Erythroblast (primary cell): ENCODE data around the gene KIAA1671.

Source experiments
- GATA1 ChIP-seq: IDR thresholded peaks from 2 replicates; pipeline ENCODE4 v1.6.1; 2011; ENCODE audit warnings: low read depth, mild to moderate bottlenecking, control low read depth, low read length, moderate library complexity
- POLR2A ChIP-seq: IDR thresholded peaks from 2 replicates; pipeline ENCODE4 v1.6.1; 2011; ENCODE audit warnings: mild to moderate bottlenecking, low read length

DNA sequence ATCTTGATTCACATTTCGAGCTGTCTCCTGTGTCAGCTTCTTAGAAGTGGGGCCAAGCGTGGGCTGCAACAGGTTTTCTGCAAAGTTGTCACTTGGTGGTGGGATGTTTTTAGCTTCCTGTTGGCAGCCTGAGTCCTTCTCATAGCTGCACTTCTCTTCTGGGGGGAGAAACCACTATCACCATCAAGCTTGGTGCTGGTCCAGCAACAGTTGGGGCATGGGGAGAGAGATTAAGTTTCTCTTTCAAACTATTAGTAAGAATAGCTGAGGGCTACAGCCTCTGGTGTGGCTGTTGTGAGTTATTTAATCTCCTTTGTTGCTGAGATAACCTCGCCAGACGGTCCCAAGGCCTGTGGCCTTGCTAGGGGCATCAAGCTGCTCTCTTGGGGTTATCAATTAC is 123.8 kb downstream of the KIAA1671 start:
- TF ChIP-seq POLR2A (no peak), GATA1 (no peak)
